GM19193 (cell line): ENCODE measurements around the gene ALPI.

Experiments
- POLR2A ChIP-seq: IDR thresholded peaks from 4 replicates; pipeline ENCODE4 v1.6.1; 2011; ENCODE audit not compliant: insufficient read depth, insufficient read length; ENCODE audit errors: extremely low read depth

The ALPI gene

DNA sequence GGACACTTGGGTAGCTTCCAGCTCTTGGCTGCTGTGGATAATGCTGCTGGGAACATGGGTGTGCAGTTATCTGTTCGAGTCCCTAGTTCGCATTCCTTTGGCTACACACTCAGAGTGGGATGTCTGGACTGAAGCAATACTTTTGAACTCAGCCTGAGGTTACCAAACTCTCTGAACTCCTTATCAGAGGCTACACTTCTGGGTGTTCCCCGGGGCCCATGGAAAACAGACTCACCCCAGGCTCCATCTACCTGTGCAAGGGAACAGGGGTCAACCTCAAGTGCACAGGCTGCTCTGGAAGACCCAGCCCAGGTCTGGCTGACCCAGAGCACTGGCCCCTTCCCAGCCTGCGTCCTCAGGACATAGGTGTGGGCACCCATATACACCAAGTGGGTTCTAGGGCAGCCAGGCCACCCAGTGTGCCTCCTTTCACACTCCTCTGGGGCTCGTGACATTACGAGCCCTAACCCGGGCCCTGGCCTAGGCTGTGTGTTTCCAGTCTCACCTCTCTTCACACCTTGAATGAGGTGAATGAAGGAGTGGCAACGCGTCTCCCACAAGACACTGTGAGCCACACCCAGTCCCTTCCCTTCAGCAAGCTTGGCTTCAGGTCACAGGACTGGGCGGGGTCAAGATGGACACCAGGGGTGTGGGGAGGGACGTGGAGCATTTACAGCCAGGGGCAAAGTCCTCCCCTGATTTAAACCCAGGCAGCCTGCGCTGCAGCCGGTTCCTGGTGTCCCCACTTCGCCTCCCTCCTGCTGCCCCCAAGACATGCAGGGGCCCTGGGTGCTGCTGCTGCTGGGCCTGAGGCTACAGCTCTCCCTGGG lies at the start of gene ALPI:
ALPI (plus strand) TSS at position 728 of the 830 bp plus-strand sequence; CDS start at position 775, 47 bp downstream.
- TF ChIP-seq POLR2A: no peak

GRCh38 chr2:232406556-232407310 lies 49.2 kb upstream of the ALPI start, which contains the start of gene ALPG:
Gene ALPG (plus strand): TSS chr2:232406844. CDS start chr2:232406895, 51 bp downstream.
- no peak for TF ChIP-seq POLR2A

DNA sequence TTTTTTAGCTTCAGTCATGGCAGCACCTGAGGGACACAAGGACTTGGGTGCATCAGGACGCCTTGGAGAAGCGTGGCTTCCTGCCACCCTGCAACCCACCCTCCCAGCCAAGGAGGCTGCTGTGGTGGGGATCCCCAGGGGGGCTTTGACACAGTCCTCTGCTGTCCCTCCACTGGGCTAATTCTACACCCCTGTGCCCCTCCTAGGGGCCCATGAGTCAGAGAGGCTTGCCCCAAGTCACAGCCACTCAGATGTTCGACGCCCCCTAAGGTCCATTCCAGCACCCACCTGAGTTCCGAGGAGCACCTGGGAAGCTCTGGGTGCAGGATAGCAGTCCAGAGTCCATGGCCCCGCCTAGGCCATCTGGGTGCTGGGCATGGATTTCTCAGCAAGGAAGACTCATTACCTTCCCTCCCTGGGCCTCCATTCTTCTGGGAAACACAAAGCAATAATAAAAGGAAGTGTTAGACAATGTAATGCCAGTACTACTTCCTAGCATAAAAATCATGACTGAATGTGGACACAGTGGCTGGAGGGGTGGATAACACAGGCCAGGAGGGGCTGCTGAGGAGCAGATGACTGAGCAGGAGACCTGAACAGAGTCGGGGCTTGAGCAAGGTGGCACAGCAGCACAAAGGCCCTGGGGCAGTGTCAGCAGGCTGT lies 45.6 kb upstream of the ALPI start:
- no peak for TF ChIP-seq POLR2A

DNA sequence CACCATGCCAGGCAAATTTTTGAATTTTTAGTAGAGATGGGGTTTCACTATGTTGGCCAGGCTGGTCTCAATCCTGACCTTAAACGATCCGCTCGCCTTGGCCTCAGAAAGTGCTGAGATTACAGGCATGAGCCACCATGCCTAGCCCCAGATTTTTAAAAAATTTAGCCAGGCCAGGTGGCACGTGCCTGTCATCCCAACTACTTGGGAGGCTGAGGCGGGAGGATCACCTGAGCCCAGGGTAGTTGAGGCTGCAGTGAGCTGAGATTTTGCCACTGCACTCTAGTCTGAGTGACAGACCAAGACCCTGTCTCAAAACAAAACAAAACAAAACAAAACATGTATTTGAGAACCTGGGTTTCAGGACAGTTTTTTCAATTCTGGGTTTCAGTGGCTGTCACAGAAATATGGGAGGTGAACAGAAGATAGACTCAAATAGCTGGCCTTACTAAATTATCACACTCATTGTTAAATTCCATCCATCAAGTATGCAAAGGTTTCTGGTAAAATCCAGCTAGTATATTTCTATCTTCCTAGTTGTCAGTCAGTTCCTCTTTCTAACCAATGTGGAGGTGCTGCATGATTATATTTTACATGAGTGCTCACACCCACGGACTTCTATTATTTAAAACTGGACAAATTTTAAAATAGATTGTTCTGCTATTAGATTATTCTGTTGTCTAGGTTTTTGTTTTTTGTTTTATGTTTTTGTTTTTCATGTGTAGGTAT lies 43.9 kb upstream of the ALPI start:
- TF ChIP-seq POLR2A: no peak

GRCh38 chr2:232412986-232413385 lies 43.0 kb upstream of the ALPI start:
- TF ChIP-seq POLR2A: no peak

DNA sequence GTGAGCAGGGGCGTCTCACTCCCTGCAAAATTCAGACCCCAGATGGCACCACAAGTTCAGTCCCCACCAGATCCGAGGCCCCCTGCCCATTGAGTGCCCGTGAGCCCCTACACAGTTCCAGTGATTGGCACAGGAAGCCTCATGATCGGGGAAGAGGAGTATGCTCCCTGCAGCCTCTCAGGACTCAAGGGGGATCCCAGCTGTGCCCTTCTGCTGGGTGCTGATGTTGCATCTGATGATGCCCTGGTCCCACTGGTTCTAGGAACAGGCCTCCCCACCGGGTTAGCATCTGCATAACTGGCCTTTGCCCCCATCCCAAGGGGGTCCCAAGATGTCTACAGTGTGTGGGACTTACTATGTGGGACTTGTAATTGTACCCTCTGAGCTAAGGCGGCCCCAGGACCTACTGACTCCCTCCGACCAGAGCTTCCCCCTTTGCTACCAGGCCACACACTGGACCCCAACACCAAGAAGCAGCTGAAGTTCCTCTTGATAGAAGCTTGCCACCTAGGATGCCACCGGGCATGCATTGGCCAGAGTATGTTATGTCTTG lies 40.7 kb upstream of the ALPI start:
- TF ChIP-seq POLR2A: no peak

GRCh38 chr2:232415736-232416520 lies 40.0 kb upstream of the ALPI start:
- no peak for TF ChIP-seq POLR2A

DNA sequence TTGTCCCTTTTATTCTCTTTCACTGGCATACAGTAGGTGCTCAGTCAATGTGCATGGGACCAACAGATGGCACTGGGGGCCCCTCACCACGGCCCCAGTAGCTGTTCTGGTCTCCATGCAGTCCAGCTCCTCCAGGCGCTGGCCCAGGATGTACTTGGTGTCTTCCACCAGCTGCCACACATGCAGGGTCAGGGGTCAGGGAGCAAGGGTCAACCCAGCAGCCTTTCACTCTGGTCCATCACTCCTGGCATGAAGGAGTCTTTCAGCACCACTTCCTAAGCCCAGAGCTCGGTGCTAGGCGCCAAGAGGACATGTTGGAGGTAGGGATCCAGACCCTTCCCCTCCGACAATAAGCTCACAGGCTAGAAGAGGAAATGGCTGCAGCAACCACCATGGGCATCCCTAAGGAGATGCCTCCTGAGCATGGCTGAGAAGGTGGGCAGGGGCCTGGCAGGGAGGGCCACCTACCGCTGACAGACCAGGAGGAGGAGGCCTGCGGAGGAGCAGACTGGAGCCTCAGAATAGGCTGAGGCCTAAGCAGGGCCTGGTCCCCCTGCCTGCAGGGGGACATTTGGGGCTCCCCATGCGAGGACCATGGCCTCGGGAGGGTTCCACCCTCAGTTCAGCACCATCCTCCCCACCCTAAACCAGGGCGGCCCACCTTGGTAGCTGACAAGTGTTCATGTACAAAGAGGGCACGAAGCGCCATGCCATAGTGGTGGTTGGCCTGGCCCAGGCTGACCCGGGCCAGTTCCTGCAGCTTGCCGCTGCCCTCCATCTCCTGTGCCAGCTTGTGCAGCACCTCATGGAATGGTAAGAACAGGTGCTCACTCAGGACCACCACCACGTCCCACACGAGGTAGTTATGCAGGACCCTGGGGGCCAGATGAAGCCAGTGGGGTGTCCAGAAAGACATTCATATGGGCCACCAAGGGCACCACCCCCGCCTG lies 39.2 kb upstream of the ALPI start:
- TF ChIP-seq POLR2A: no peak

GRCh38 chr2:232417489-232417888 lies 38.5 kb upstream of the ALPI start:
- TF ChIP-seq POLR2A: no peak

DNA sequence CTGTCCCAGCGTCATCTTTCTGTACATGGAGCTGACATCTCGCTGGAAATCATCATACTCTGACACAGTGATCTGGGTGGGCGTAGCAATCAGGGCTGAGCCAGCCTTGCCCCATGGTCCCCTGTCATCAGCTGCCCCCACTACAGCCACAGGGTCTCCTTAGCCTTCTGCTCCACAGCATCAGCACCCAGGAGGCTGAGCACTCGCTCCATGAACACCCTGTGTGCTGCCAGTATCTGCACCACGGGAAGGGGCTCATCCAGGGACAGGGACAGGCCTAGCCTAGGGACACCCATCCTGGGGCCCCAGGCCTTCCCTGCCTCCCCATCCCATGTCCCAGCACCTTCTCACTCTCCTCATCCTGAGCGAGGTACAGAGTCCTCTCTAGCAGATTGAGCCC lies 37.9 kb upstream of the ALPI start:
- no peak for TF ChIP-seq POLR2A

GRCh38 chr2:232418466-232419244 lies 37.3 kb upstream of the ALPI start:
- TF ChIP-seq POLR2A: no peak

DNA sequence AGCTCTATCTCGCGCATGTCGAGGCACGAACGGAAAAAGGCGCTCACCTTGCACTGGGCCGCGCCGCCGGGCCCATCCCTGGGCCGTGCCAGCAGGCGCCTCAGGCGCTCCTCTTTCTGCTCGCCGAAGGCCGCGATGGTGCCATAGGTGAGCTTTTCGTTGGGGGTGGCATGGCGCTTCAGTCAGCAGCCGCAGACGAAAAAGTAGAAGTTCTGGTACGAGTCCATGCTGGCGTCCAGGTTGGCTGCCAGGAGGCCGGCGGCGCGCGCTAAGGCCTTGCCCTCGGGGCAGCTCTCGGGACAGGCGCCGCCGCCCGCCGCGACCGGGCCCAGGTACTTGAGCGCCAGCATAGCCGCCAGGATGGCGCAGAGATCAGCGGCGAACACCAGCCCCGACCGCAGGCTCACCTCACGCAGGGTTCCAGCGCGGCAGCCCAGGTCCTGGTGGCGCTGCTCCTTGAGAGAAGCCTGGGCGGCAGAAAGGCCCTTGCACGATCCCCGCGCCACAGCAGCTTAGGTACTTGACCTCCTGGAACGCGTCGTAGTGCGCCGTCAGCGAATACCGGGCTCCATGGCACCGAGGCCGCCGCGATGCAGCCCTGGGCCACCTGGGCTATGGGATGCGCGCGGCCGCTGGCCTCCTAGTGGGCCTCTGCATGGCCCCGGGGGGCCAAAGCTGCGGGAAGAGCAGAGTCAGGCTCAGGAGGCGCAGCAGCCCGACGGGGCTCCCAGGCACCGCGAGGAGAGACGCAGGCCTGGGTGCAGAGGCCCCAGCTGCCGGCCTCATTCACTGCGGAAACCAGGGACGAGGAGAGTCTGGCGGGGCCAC lies 36.5 kb upstream of the ALPI start:
- TF ChIP-seq POLR2A: no peak

DNA sequence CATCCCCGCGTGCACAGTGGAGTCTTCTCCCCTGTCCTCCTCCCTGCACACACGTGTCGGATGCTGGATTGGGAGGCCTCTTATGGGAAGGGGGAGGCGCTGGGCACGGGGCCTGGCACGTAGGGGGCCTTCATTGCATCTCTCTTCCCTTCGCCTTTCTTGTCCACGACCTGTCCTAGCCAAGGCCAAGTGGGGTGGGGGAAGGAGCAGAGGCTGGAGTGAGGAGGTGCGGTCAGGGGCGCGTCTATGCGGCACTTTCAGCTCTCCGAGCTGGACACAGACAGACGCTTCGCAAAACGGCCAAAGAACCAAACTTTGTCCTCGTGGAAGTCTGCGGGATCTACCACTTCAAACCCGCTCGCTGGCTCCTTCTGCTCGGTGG lies 35.9 kb upstream of the ALPI start:
- no peak for TF ChIP-seq POLR2A
